Loucy (cell line): ENCODE results near the gene TEAD1.

ENCODE experiments used
- H2AFZ ChIP-seq: fragments of 200-600 bp; sonication (generic); 2 replicates; pipeline ENCODE4 v1.6.0; 2016; ENCODE audit warnings: antibody characterized with exemption, mild to moderate bottlenecking, low read length, moderate library complexity
- H3F3A ChIP-seq: fragments of 200-600 bp; 2 replicates; pipeline ENCODE4 v1.6.0; 2016; ENCODE audit warnings: antibody characterized with exemption, low read depth, mild to moderate bottlenecking
- H3K27me3 ChIP-seq: fragments of 200-600 bp; sonication (generic); 2 replicates; pipeline ENCODE4 v1.6.1; 2014; ENCODE audit warnings: low read length, mild to moderate bottlenecking; ENCODE audit not compliant: insufficient read depth, poor library complexity, severe bottlenecking
- H3K36me3 ChIP-seq: fragments of 200-600 bp; sonication (generic); 2 replicates; pipeline ENCODE4 v1.6.1; 2016; ENCODE audit warnings: low read length; ENCODE audit not compliant: insufficient read depth
- H3K4me1 ChIP-seq: fragments of 200-600 bp; sonication (generic); 2 replicates; pipeline ENCODE4 v1.5.1; 2014; ENCODE audit warnings: low read length, mild to moderate bottlenecking; ENCODE audit not compliant: insufficient read depth, poor library complexity, severe bottlenecking
- H3K4me2 ChIP-seq: fragments of 200-600 bp; sonication (generic); 2 replicates; pipeline ENCODE4 v1.6.0; 2014; ENCODE audit warnings: antibody characterized with exemption, low read length, low read depth, mild to moderate bottlenecking; ENCODE audit not compliant: poor library complexity, severe bottlenecking
- H3K4me3 ChIP-seq: fragments of 200-600 bp; sonication (generic); 2 replicates; pipeline ENCODE4 v1.5.1; 2014; ENCODE audit warnings: low read length, mild to moderate bottlenecking, mixed read lengths; ENCODE audit not compliant: poor library complexity, severe bottlenecking
- H3K79me2 ChIP-seq: fragments of 200-600 bp; sonication (generic); 2 replicates; pipeline ENCODE4 v1.6.1; 2014; ENCODE audit warnings: low read length; ENCODE audit not compliant: insufficient read depth
- H3K9ac ChIP-seq: fragments of 200-600 bp; sonication (generic); 2 replicates; pipeline ENCODE4 v1.6.0; 2014; ENCODE audit warnings: mild to moderate bottlenecking, low read depth, low read length, moderate library complexity; ENCODE audit not compliant: poor library complexity, severe bottlenecking
- H3K9me2 ChIP-seq: fragments of 200-600 bp; sonication (generic); replicated peaks from 2 replicates; pipeline ENCODE4 v1.6.1; 2016; ENCODE audit warnings: low read depth, low read length, mixed read lengths
- H3K9me3 ChIP-seq: fragments of 200-600 bp; sonication (generic); 2 replicates; pipeline ENCODE4 v1.6.1; 2014; ENCODE audit warnings: mild to moderate bottlenecking, antibody characterized with exemption, low read length, low read depth; ENCODE audit not compliant: insufficient read depth
- H4K20me1 ChIP-seq: fragments of 200-600 bp; sonication (generic); 2 replicates; pipeline ENCODE4 v1.6.0; 2014; ENCODE audit warnings: antibody characterized with exemption, low read length, mild to moderate bottlenecking; ENCODE audit not compliant: insufficient read depth, poor library complexity, severe bottlenecking
- EZH2phosphoT487 ChIP-seq: fragments of 200-600 bp; IDR thresholded peaks from 2 replicates; pipeline ENCODE4 v1.6.1; 2018; ENCODE audit warnings: antibody characterized with exemption, mild to moderate bottlenecking, moderate library complexity, borderline replicate concordance
- TF ChIP-seq, protein P1 (sequence below): fragments of 200-600 bp; sonication (generic); conservative IDR thresholded peaks from 2 replicates; pipeline ENCODE4 v1.5.1; 2014; ENCODE audit warnings: mild to moderate bottlenecking, antibody characterized with exemption, low read length

TEAD1 gene

GRCh38 chr11:12761029-12761428, 86.8 kb downstream of the TEAD1 start:
- H4K20me1 ChIP-seq: no peaks in the 10 kb centered on the region

DNA sequence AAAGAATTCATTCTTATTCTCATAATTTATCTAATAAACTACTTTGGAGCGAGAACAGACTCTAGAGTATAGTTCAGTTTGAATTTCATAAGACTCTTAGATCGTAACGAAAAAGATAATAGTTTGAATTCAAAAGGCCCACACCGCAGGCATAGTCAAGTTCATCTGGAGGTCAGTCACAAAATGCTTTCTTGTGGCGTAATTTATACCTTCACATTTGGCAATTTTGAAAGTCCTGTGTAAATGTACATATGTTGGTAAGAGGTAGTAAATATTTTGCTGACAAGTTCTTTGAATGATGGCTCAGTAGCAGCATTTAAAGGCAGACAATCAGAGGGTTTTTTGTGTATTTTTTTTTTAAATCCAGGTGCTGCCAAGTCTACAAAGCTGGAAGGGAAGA, 88.1 kb downstream of the TEAD1 start:
- no peaks in the 10 kb centered on the region for H3K9me3 ChIP-seq
- no peak overlapping the region for H3K4me2 ChIP-seq
- no peak overlapping the region for H3K9ac ChIP-seq
- no peak overlapping the region for H3K4me3 ChIP-seq
- H4K20me1 ChIP-seq: no peaks in the 10 kb centered on the region
- H3K9me2 ChIP-seq: no peaks in the 10 kb centered on the region
- no peak for TF ChIP-seq EZH2phosphoT487
- TF ChIP-seq, protein P1, sequence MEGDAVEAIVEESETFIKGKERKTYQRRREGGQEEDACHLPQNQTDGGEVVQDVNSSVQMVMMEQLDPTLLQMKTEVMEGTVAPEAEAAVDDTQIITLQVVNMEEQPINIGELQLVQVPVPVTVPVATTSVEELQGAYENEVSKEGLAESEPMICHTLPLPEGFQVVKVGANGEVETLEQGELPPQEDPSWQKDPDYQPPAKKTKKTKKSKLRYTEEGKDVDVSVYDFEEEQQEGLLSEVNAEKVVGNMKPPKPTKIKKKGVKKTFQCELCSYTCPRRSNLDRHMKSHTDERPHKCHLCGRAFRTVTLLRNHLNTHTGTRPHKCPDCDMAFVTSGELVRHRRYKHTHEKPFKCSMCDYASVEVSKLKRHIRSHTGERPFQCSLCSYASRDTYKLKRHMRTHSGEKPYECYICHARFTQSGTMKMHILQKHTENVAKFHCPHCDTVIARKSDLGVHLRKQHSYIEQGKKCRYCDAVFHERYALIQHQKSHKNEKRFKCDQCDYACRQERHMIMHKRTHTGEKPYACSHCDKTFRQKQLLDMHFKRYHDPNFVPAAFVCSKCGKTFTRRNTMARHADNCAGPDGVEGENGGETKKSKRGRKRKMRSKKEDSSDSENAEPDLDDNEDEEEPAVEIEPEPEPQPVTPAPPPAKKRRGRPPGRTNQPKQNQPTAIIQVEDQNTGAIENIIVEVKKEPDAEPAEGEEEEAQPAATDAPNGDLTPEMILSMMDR: no peak
- H3K4me1 ChIP-seq: no peaks in the 10 kb centered on the region
- H3K27me3 ChIP-seq: no peaks in the 10 kb centered on the region
- H3K36me3 ChIP-seq: no peaks in the 10 kb centered on the region
- no peaks in the 10 kb centered on the region for H3F3A ChIP-seq
- H3K79me2 ChIP-seq: no peaks in the 10 kb centered on the region
- no peak overlapping the region for H2AFZ ChIP-seq

More at GRCh38 chr11:12761029-12761428, 86.8 kb downstream of the TEAD1 start:
- no peak overlapping the region for H2AFZ ChIP-seq
- no peaks in the 10 kb centered on the region for H3K4me1 ChIP-seq
- H3K9me2 ChIP-seq: no peaks in the 10 kb centered on the region
- H3K27me3 ChIP-seq: no peaks in the 10 kb centered on the region
- H3F3A ChIP-seq: no peaks in the 10 kb centered on the region
- no peak for TF ChIP-seq EZH2phosphoT487
- TF ChIP-seq, protein P1: peak; percentile 39
- H3K36me3 ChIP-seq: no peaks in the 10 kb centered on the region
- H3K79me2 ChIP-seq: no peaks in the 10 kb centered on the region
- no peak overlapping the region for H3K9ac ChIP-seq
- H3K4me2 ChIP-seq: no peak overlapping the region
- no peak overlapping the region for H3K4me3 ChIP-seq
- no peaks in the 10 kb centered on the region for H3K9me3 ChIP-seq

DNA sequence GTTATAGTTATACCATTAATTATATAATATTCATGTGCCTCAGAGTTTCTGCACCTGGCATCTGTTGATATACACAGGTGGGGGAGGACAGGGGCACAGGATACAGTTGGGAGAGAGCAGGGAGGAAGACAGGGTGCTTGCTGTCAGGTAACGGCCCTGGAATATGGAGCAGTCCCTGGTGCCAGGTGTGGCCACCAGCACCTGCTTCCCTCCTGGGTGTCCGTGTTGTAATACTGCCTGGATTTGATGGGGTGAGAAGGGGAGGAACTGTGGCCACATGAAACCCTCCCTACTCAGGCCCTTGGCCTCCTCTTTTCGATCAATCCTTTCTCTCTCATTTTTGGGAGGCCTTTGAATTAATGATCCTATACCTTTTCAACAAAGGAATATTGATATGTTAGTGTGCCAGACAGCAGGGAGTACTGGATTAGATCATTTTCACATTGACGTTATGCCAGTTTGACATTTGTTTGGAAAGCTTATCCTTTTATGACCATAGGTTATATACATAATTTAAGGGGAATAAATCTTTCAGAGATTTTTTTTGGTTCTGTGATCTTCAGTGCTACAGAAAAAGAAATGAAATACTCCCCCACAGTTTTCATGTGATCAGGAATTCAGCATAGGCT, 88.6 kb downstream of the TEAD1 start:
- Histone ChIP-seq H3K4me3 (no peak overlapping the region), H3K4me2 (no peak overlapping the region), H3K36me3 (no peaks in the 10 kb centered on the region), H4K20me1 (no peaks in the 10 kb centered on the region), H3K9ac (no peak overlapping the region), H3K27me3 (no peaks in the 10 kb centered on the region), H3K9me2 (no peaks in the 10 kb centered on the region), H3F3A (no peaks in the 10 kb centered on the region), H3K9me3 (no peaks in the 10 kb centered on the region), H2AFZ (no peak overlapping the region), H3K79me2 (no peaks in the 10 kb centered on the region), H3K4me1 (no peaks in the 10 kb centered on the region)
- TF ChIP-seq EZH2phosphoT487: no peak
- TF ChIP-seq, protein P1: no peak
